ENCODE measurements around the gene VSIG4. TPM values are rescaled to one million over a fixed set of nuclear protein-coding genes. Genes with fewer than 3 reads are reported as not detected.
"Not testable (repeated sequence)": the region's sequence is repeated elsewhere in the genome, so short reads cannot be mapped to it uniquely, and the experiment has no call there.

The VSIG4 gene, protein sequence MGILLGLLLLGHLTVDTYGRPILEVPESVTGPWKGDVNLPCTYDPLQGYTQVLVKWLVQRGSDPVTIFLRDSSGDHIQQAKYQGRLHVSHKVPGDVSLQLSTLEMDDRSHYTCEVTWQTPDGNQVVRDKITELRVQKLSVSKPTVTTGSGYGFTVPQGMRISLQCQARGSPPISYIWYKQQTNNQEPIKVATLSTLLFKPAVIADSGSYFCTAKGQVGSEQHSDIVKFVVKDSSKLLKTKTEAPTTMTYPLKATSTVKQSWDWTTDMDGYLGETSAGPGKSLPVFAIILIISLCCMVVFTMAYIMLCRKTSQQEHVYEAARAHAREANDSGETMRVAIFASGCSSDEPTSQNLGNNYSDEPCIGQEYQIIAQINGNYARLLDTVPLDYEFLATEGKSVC
- 10 to 100 TPM in 2 of 3 donors, 1 to 10 TPM in 1; 7.3 to 80.5 (median 79.9) TPM for total RNA-seq
- long read RNA-seq, donor 1, transcript VSIG4-201 (8 exons, 1,834 nt), result major isoform, 10 of 25 reads
- long read RNA-seq, donor 1, partial matches to known transcripts, result 0 of 25 reads
- long read RNA-seq, donor 1, other reads (novel, unspliced or antisense), result 7 of 25 reads
- long read RNA-seq, donor 2, transcript VSIG4-201 (8 exons, 1,834 nt), result major isoform, 14 of 25 reads
- long read RNA-seq, donor 2, partial matches to known transcripts, result 1 of 25 reads
- long read RNA-seq, donor 2, other reads (novel, unspliced or antisense), result 7 of 25 reads

DNA sequence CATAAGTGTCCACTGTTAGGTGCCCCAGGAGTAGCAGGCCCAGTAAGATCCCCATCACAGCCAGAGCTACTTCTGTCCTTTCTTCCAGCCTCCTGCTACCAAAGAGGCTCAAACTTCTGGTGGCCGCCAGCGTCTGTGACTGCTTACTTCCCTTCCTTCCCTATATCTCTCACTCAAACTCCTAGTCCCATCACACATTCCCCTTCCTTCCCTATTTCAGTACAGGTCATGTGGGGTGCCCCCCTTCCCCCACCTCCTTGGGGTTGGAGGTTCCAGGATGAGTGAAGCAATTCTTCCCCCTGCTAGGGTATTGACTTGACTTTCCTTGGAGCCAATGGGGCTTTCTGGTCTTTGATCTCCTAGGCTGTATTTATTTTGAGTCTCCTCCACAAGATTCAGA is at the start of gene VSIG4:
Gene VSIG4, minus strand, starts transcription at position 137 of the 400 bp plus-strand sequence. Its CDS starts 82 bp downstream, at position 55.
- TF ChIP-seq, protein P1, sequence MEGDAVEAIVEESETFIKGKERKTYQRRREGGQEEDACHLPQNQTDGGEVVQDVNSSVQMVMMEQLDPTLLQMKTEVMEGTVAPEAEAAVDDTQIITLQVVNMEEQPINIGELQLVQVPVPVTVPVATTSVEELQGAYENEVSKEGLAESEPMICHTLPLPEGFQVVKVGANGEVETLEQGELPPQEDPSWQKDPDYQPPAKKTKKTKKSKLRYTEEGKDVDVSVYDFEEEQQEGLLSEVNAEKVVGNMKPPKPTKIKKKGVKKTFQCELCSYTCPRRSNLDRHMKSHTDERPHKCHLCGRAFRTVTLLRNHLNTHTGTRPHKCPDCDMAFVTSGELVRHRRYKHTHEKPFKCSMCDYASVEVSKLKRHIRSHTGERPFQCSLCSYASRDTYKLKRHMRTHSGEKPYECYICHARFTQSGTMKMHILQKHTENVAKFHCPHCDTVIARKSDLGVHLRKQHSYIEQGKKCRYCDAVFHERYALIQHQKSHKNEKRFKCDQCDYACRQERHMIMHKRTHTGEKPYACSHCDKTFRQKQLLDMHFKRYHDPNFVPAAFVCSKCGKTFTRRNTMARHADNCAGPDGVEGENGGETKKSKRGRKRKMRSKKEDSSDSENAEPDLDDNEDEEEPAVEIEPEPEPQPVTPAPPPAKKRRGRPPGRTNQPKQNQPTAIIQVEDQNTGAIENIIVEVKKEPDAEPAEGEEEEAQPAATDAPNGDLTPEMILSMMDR (IDR thresholded peaks at IDR 0.05), result no peak
- intact Hi-C loops (cut with DNase I, micrococcal nuclease), result no loop called here

GRCh38 chrX:66076801-66077200 is 36.9 kb upstream of the VSIG4 start:
- ATAC-seq (no peak), DNase-seq (no peak)
- Histone ChIP-seq H3K36me3 (ENCODE audit: low read depth) (no peaks in the 10 kb centered on the region), H3K4me1 (ENCODE audit: low read depth) (no peaks in the 10 kb centered on the region), H3K4me3 (no peak overlapping the region), H3K9me3 (no peaks in the 10 kb centered on the region)
- intact Hi-C loops (cut with DNase I, micrococcal nuclease), result no loop called here
- TF ChIP-seq, protein P1 (IDR thresholded peaks at IDR 0.05), result no peak

More for the DNA sequence above, at the start of gene VSIG4:
- Histone ChIP-seq H3K9me3 (no peaks in the 10 kb centered on the region), H3K36me3 (ENCODE audit: low read depth) (no peaks in the 10 kb centered on the region), H3K4me1 (ENCODE audit: low read depth) (no peaks in the 10 kb centered on the region), H3K4me3 (no peak within 1 kb of the TSS)
- no peak for DNase-seq
- ATAC-seq, result peak; percentile 18

- no peak overlapping the region for H3K4me3 ChIP-seq
- H3K9me3 ChIP-seq, result no peaks in the 10 kb centered on the region
- H3K4me1 ChIP-seq (ENCODE audit: low read depth), result no peaks in the 10 kb centered on the region
- TF ChIP-seq, protein P1 (IDR thresholded peaks at IDR 0.05), result no peak
- ATAC-seq, result peak; percentile 30
- peak in 2 of 3 donors; percentile 29 to 35 for DNase-seq
- intact Hi-C loops (cut with DNase I, micrococcal nuclease), result no loop called here
- H3K36me3 ChIP-seq (ENCODE audit: low read depth), result no peaks in the 10 kb centered on the region
Observed at GRCh38 chrX:66074920-66075879, 35.3 kb upstream of the VSIG4 start.

- DNase-seq (no peak), ATAC-seq (no peak)
- Histone ChIP-seq H3K9me3 (no peaks in the 10 kb centered on the region), H3K4me3 (no peak overlapping the region), H3K4me1 (ENCODE audit: low read depth) (no peaks in the 10 kb centered on the region), H3K36me3 (ENCODE audit: low read depth) (no peaks in the 10 kb centered on the region)
- intact Hi-C loops (cut with DNase I, micrococcal nuclease), result no loop called here
- TF ChIP-seq, protein P1 (IDR thresholded peaks at IDR 0.05), result no peak
Observed at GRCh38 chrX:66071126-66071525, 31.2 kb upstream of the VSIG4 start.

- Histone ChIP-seq H3K36me3 (ENCODE audit: low read depth) (no peaks in the 10 kb centered on the region), H3K4me3 (no peak overlapping the region), H3K4me1 (ENCODE audit: low read depth) (no peaks in the 10 kb centered on the region), H3K9me3 (no peaks in the 10 kb centered on the region)
- ATAC-seq, result no peak
- DNase-seq, result no peak
- TF ChIP-seq, protein P1 (IDR thresholded peaks at IDR 0.05), result no peak
- intact Hi-C loops (cut with DNase I, micrococcal nuclease), result no loop called here
Observed at GRCh38 chrX:66064261-66064660, 24.4 kb upstream of the VSIG4 start.

GRCh38 chrX:66057019-66057418 is 17.1 kb upstream of the VSIG4 start:
- H3K36me3 ChIP-seq (ENCODE audit: low read depth); H3K4me3 ChIP-seq; ATAC-seq; H3K9me3 ChIP-seq; intact Hi-C loops (cut with DNase I, micrococcal nuclease); H3K4me1 ChIP-seq (ENCODE audit: low read depth); DNase-seq: not testable (repeated sequence)

All from mucosa of descending colon (tissue), 3 donors.